NCI-H146 (cell line): ENCODE results near the gene DLK1.
A peak's percentile ranks its signal among the peaks of the same experiment; 100 is the strongest.

Experiments
- DNase-seq: peaks from one replicate; lab custom pipeline; 2025; lab: John Stamatoyannopoulos, UW

The DLK1 gene

GRCh38 chr14:100693877-100694578 is 32.7 kb upstream of the DLK1 start:
- DNase-seq, result no peak

GRCh38 chr14:100694579-100695422 is 31.9 kb upstream of the DLK1 start:
- no peak for DNase-seq

- DNase-seq, result no peak
Observed at GRCh38 chr14:100695423-100695738, 31.3 kb upstream of the DLK1 start.

- DNase-seq, result no peak
Observed at GRCh38 chr14:100696008-100696407, 30.7 kb upstream of the DLK1 start.

- DNase-seq, result no peak
Observed at GRCh38 chr14:100696590-100696989, 30.1 kb upstream of the DLK1 start.

- no peak for DNase-seq
Observed at GRCh38 chr14:100698066-100698465, 28.6 kb upstream of the DLK1 start.

- no peak for DNase-seq
Observed at GRCh38 chr14:100698666-100699448, 27.8 kb upstream of the DLK1 start.

GRCh38 chr14:100701314-100701713 is 25.4 kb upstream of the DLK1 start:
- no peak for DNase-seq

- DNase-seq, result no peak
Observed at GRCh38 chr14:100702590-100702989, 24.1 kb upstream of the DLK1 start.

GRCh38 chr14:100703386-100704220 is 23.1 kb upstream of the DLK1 start:
- no peak for DNase-seq

GRCh38 chr14:100706200-100706599 is 20.5 kb upstream of the DLK1 start:
- no peak for DNase-seq

GRCh38 chr14:100706860-100707259 is 19.8 kb upstream of the DLK1 start:
- no peak for DNase-seq

- peak; percentile 76 for DNase-seq
Observed at GRCh38 chr14:100708425-100709288, 18.0 kb upstream of the DLK1 start.

- DNase-seq, result no peak
Observed at GRCh38 chr14:100709289-100710284, 17.1 kb upstream of the DLK1 start.

- no peak for DNase-seq
Observed at GRCh38 chr14:100710391-100710790, 16.3 kb upstream of the DLK1 start.

- no peak for DNase-seq
Observed at GRCh38 chr14:100710826-100711462, 15.7 kb upstream of the DLK1 start.

- DNase-seq, result no peak
Observed at GRCh38 chr14:100711493-100711892, 15.2 kb upstream of the DLK1 start.

GRCh38 chr14:100712490-100712889 is 14.2 kb upstream of the DLK1 start:
- DNase-seq, result no peak

- DNase-seq, result no peak
Observed at GRCh38 chr14:100713705-100714104, 13.0 kb upstream of the DLK1 start.
